Stimulated activated CD4-positive, alpha-beta T cell treated with anti-CD3 and anti-CD28 coated beads, TNF-alpha, amount 100 ng/mL, for 1 hour (primary cell): ENCODE data around the gene MRPL53.
"Not testable (repeated sequence)": the region's sequence is repeated elsewhere in the genome, so short reads cannot be mapped to it uniquely, and the experiment has no call there.

Experiments
- DNase-seq, 3 donors: peaks; one replicate each; pipeline ENCODE4 v3.0.0-alpha.2; 2020; ENCODE audit warnings: low read depth in 3 of 3, low spot score in 1 of 3

The MRPL53 gene

GRCh38 chr2:74482801-74483674 lies 10.6 kb upstream of the MRPL53 start, which contains the start of the genes CCDC142 and TTC31:
Gene CCDC142 (minus strand): TSS chr2:74482998. CDS start chr2:74482837, 161 bp downstream.
Gene TTC31 (plus strand): TSS chr2:74483081. CDS start chr2:74483096, 15 bp downstream.
- DNase-seq, result peak; percentile 78 to 83 (median 80)

GRCh38 chr2:74481961-74482800 lies 9.7 kb upstream of the MRPL53 start:
- no peak for DNase-seq

GRCh38 chr2:74481431-74481830 lies 9.0 kb upstream of the MRPL53 start:
- DNase-seq, result no peak

GRCh38 chr2:74474899-74475298 lies 2.4 kb upstream of the MRPL53 start:
- no peak for DNase-seq

- DNase-seq, result no peak
Observed at GRCh38 chr2:74474481-74474880, 2.0 kb upstream of the MRPL53 start.

GRCh38 chr2:74472945-74473258 lies 422 bp upstream of the MRPL53 start:
- no peak for DNase-seq

- no peak for DNase-seq
Observed at GRCh38 chr2:74471332-74472065, 981 bp downstream of the MRPL53 start.

GRCh38 chr2:74470742-74471141 lies 1.7 kb downstream of the MRPL53 start:
- not testable (repeated sequence) for DNase-seq

GRCh38 chr2:74464406-74464805 lies 8.1 kb downstream of the MRPL53 start:
- DNase-seq, result no peak

GRCh38 chr2:74462786-74463105 lies 9.7 kb downstream of the MRPL53 start:
- DNase-seq, result no peak

GRCh38 chr2:74462054-74462785 lies 10.3 kb downstream of the MRPL53 start:
- no peak for DNase-seq

GRCh38 chr2:74461187-74462053 lies 11.1 kb downstream of the MRPL53 start:
- DNase-seq, result no peak

GRCh38 chr2:74460187-74460586 lies 12.3 kb downstream of the MRPL53 start:
- not testable (repeated sequence) for DNase-seq

- not testable (repeated sequence) for DNase-seq
Observed at GRCh38 chr2:74459503-74460118, 12.9 kb downstream of the MRPL53 start.

GRCh38 chr2:74458938-74459363 lies 13.5 kb downstream of the MRPL53 start:
- no peak for DNase-seq

GRCh38 chr2:74458132-74458937 lies 14.1 kb downstream of the MRPL53 start, which contains the start of gene WBP1:
Gene WBP1 (plus strand): TSS chr2:74458438. CDS start chr2:74458603, 165 bp downstream.
- DNase-seq, result peak; percentile 91 to 99 (median 96)

GRCh38 chr2:74457549-74458131 lies 14.8 kb downstream of the MRPL53 start:
- DNase-seq, result peak; percentile 49 to 72 (median 56)

GRCh38 chr2:74457129-74457548 lies 15.3 kb downstream of the MRPL53 start:
- DNase-seq, result no peak
